SU-DHL-6 (cell line): ENCODE data around the gene ABHD17A.
A peak's percentile ranks its signal among the peaks of the same experiment; 100 is the strongest.

Experiments
- H2AFZ ChIP-seq: fragments of 200-600 bp; sonication (generic); 2 replicates; pipeline ENCODE4 v1.6.1; 2014; ENCODE audit warnings: low read depth, mild to moderate bottlenecking, moderate library complexity, mixed read lengths, antibody characterized with exemption, low read length; ENCODE audit not compliant: severe bottlenecking
- H3F3A ChIP-seq: fragments of 200-600 bp; shearing (Covaris generic); 2 replicates; pipeline ENCODE4 v1.6.0; 2016; ENCODE audit warnings: antibody characterized with exemption, mild to moderate bottlenecking; ENCODE audit not compliant: insufficient read depth
- H3K27ac ChIP-seq: fragments of 200-600 bp; sonication (generic); 2 replicates; pipeline ENCODE4 v1.5.1; 2016; ENCODE audit warnings: low read depth, mild to moderate bottlenecking, low read length, moderate library complexity, mixed read lengths
- H3K27me3 ChIP-seq: fragments of 200-600 bp; sonication (generic), shearing (Covaris generic); 2 replicates; pipeline ENCODE4 v1.6.0; 2014; ENCODE audit warnings: mild to moderate bottlenecking, low read length
- H3K36me3 ChIP-seq: fragments of 200-600 bp; sonication (generic); 2 replicates; pipeline ENCODE4 v1.6.1; 2014; ENCODE audit warnings: mild to moderate bottlenecking, low read length, mixed read lengths
- H3K4me2 ChIP-seq: fragments of 300-600, 200-600 bp; shearing (Covaris generic), sonication (generic); 2 replicates; pipeline ENCODE4 v1.6.0; 2014; ENCODE audit warnings: low read length, low read depth, mild to moderate bottlenecking; ENCODE audit not compliant: poor library complexity, severe bottlenecking
- H3K4me3 ChIP-seq: fragments of 200-600 bp; sonication (generic); 2 replicates; pipeline ENCODE4 v1.5.1; 2014; ENCODE audit warnings: antibody characterized with exemption, low read length, mild to moderate bottlenecking, mixed read lengths; ENCODE audit not compliant: insufficient read depth, poor library complexity, severe bottlenecking
- H3K79me2 ChIP-seq: fragments of 200-600 bp; sonication (generic); 2 replicates; pipeline ENCODE4 v1.6.1; 2014; ENCODE audit warnings: mild to moderate bottlenecking, low read length, moderate library complexity; ENCODE audit not compliant: insufficient read depth
- H3K9ac ChIP-seq: fragments of 200-600 bp; sonication (generic); 2 replicates; pipeline ENCODE4 v1.7.0; 2014; ENCODE audit warnings: mild to moderate bottlenecking, low read length
- H3K9me2 ChIP-seq: fragments of 200-600 bp; sonication (generic); replicated peaks from 2 replicates; pipeline ENCODE4 v1.6.1; 2014; ENCODE audit warnings: low read length; ENCODE audit not compliant: insufficient read depth
- H3K9me3 ChIP-seq: fragments of 200-600 bp; sonication (generic); 2 replicates; pipeline ENCODE4 v1.6.1; 2014; ENCODE audit warnings: low read length, mixed read lengths; ENCODE audit not compliant: insufficient read depth
- H4K20me1 ChIP-seq: fragments of 200-600 bp; sonication (generic); 2 replicates; pipeline ENCODE4 v1.6.1; 2014; ENCODE audit warnings: low read depth, mild to moderate bottlenecking, antibody characterized with exemption, low read length, moderate library complexity, mixed read lengths
- EZH2phosphoT487 ChIP-seq: fragments of 200-600 bp; sonication (generic), shearing (Covaris generic); conservative IDR thresholded peaks from 2 replicates; pipeline ENCODE4 v1.6.1; 2018; ENCODE audit warnings: mild to moderate bottlenecking, antibody characterized with exemption, low read length, moderate library complexity, mixed read lengths
- TF ChIP-seq, protein P1 (sequence below): fragments of 200-600 bp; sonication (generic); IDR thresholded peaks from one replicate; pipeline ENCODE4 v1.5.1; 2017; ENCODE audit warnings: antibody characterized with exemption, mild to moderate bottlenecking, low read length, moderate library complexity; ENCODE audit not compliant: insufficient read depth, poor library complexity, severe bottlenecking

ABHD17A gene

DNA sequence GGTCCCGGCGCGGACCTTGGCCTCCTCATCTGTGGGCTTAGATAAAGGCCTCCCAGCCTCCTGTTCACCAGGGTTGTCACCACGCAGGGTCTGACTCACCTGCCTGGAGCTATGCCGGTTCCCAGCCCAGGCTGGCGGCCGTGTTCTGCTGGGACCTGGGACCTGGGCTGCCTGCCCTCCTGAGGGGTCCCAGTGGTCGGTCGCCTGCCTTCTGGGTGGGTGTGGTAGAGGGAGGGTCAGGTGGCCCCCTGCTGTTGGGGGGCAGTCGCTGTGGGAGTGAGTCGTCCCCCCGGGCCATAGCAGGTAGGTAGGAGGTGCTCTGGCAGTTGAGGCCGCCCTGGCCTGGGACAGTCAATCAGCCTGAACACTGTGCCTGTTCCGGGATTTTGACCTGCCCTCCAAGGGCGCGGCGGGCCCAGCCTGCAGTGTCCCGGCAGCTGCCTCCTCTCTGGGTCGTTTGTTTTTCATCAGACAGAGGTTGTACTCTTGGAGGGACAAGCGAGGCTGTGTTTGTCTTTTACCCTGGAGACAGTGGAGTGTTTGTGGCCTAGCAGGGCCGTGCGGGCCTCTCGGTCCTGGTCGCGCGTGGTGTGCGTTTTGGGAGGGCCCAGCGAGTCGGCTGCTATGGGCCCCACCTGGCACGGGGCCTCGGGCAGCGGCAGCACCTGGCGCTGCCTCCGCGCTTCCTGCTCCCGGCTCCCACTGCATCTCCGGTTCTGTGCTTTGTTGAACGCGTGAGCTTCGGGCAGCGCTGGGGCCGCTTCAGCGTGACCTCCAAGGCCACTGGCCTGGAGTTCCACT lies 22.5 kb upstream of the ABHD17A start:
- no peak overlapping the region for H3K4me3 ChIP-seq
- H3K9me3 ChIP-seq, result no peaks in the 10 kb centered on the region
- H3K79me2 ChIP-seq, result peaks cover 57% of the 10 kb centered on the region
- H4K20me1 ChIP-seq, result no peaks in the 10 kb centered on the region
- no peaks in the 10 kb centered on the region for H3K27me3 ChIP-seq
- no peak overlapping the region for H3K9ac ChIP-seq
- H3F3A ChIP-seq, result peaks cover 9% of the 10 kb centered on the region
- H3K27ac ChIP-seq, result no peak overlapping the region
- H3K36me3 ChIP-seq, result no peaks in the 10 kb centered on the region
- TF ChIP-seq EZH2phosphoT487, result no peak
- TF ChIP-seq, protein P1, sequence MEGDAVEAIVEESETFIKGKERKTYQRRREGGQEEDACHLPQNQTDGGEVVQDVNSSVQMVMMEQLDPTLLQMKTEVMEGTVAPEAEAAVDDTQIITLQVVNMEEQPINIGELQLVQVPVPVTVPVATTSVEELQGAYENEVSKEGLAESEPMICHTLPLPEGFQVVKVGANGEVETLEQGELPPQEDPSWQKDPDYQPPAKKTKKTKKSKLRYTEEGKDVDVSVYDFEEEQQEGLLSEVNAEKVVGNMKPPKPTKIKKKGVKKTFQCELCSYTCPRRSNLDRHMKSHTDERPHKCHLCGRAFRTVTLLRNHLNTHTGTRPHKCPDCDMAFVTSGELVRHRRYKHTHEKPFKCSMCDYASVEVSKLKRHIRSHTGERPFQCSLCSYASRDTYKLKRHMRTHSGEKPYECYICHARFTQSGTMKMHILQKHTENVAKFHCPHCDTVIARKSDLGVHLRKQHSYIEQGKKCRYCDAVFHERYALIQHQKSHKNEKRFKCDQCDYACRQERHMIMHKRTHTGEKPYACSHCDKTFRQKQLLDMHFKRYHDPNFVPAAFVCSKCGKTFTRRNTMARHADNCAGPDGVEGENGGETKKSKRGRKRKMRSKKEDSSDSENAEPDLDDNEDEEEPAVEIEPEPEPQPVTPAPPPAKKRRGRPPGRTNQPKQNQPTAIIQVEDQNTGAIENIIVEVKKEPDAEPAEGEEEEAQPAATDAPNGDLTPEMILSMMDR, result no peak
- no peak overlapping the region for H3K4me2 ChIP-seq
- no peaks in the 10 kb centered on the region for H3K9me2 ChIP-seq
- no peak overlapping the region for H2AFZ ChIP-seq

DNA sequence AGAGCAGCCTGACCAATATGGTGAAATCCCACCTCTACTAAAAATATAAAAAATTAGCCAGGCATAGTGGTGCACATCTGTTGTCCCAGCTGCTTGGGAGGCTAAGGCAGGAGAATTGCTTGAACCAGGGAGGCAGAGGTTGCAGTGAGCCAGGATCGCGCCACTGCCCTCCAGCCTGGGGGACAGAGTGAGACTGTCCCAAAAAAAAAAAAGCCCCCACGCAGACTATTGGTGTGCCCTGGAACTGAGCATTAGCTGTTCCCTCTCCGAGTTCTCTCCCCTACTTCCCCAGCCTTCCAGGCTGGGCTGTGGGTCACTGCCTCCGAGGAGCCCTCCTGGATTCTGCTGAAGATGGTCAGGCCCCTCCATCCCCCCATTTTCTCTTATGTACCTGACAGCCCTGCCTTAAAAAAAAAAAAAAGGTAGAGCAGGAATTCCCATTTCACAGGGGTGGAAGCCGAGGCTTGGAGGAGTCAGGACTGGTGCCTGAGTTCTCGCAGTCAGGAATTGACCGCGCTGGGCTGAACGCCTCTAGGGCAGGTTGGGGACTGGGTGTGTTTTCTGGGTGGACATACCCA lies 21.8 kb upstream of the ABHD17A start:
- Histone ChIP-seq H3K9ac (no peak overlapping the region), H3K36me3 (no peaks in the 10 kb centered on the region)

DNA sequence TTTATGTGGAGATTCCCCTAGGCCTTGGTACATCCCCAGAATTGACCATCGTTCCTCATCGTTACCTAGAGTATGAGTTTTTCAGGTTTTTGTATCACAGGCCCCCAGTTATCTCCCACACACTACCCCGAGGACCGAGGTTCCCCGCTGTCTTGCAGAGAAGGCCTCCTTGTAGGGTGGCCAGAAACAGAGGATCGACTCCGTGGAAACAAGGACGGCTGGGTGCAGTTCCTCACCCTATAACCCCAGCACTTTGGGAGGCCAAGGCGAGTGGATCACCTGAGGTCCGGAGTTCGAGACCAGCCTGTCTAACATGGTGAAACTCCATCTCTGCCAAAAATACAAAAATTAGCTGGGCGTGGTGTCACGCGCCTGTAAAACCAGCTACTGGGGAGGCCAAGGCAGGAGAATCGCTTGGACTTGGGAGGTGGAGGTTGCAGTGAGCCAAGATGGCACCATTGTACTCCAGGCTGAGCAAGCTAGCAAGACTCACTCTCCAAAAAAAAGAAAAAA lies 20.6 kb upstream of the ABHD17A start:
- H3K4me3 ChIP-seq, result peak overlapping the region; percentile 69
- H2AFZ ChIP-seq, result no peak overlapping the region
- H3K27me3 ChIP-seq, result no peaks in the 10 kb centered on the region
- H3K4me2 ChIP-seq, result peak overlapping the region; percentile 92
- H3K9ac ChIP-seq, result peak overlapping the region; percentile 66
- no peaks in the 10 kb centered on the region for H4K20me1 ChIP-seq
- H3K27ac ChIP-seq, result peak overlapping the region; percentile 46
- no peaks in the 10 kb centered on the region for H3K36me3 ChIP-seq
- H3K79me2 ChIP-seq, result peaks cover 43% of the 10 kb centered on the region
- H3K9me2 ChIP-seq, result no peaks in the 10 kb centered on the region
- H3K9me3 ChIP-seq, result no peaks in the 10 kb centered on the region
- TF ChIP-seq EZH2phosphoT487, result no peak
- TF ChIP-seq, protein P1, result no peak
- H3F3A ChIP-seq, result peaks cover 9% of the 10 kb centered on the region

More for the DNA sequence above, 21.8 kb upstream of the ABHD17A start:
- no peak overlapping the region for H3K4me2 ChIP-seq
- H3F3A ChIP-seq, result peaks cover 9% of the 10 kb centered on the region
- no peaks in the 10 kb centered on the region for H3K27me3 ChIP-seq
- no peaks in the 10 kb centered on the region for H4K20me1 ChIP-seq
- H3K4me3 ChIP-seq, result no peak overlapping the region
- TF ChIP-seq, protein P1, result no peak
- TF ChIP-seq EZH2phosphoT487, result no peak
- no peaks in the 10 kb centered on the region for H3K9me3 ChIP-seq
- no peak overlapping the region for H3K27ac ChIP-seq
- H3K79me2 ChIP-seq, result peaks cover 54% of the 10 kb centered on the region
- no peak overlapping the region for H2AFZ ChIP-seq
- H3K9me2 ChIP-seq, result no peaks in the 10 kb centered on the region
